ENCODE data around the gene MTUS2. TPM values are rescaled to one million over a fixed set of nuclear protein-coding genes. Genes with fewer than 3 reads are reported as not detected.

The MTUS2 gene
- total and polyA plus RNA-seq, 9 of the 15 experiments (the other 6 are each of a cell fraction or from before 2014, with no cell fraction given): 0.01 to 0.28 (median 0.06) TPM; not detected in 1

DNA sequence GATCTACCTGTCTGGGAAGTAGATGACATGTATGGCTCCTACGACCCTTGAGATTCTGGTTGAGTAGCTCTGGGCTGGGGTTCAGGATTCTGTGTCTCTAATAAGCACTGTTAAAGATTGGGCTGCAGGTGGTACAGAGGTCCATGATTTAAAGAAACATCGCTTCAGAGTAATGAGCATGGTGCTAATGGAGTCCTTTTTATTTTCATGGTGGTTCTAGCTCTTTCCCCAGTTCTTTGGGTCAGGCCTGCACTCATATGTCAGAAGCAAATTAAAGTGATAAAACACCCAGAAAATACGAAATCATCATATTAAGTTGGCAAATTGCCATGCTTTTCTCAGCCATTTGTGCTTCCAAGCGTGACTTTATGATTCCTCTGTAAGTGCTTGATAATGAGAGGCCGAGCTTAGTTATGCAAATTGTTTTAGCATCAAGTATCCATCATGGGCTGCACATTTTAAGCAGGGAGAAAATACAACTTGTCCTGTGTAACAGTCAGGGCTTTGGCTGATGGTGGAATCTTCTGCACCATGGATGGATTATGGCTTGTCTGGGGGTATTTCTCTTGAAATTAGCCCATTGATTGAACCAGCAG lies 45.1 kb downstream of the MTUS2 start:
- Histone ChIP-seq H3K79me2 (ENCODE audit: control insufficient read depth, insufficient read depth, low read length) (no peaks in the 10 kb centered on the region), H3K27ac (ENCODE audit: extremely low read depth, low read depth, low read length) (no peak overlapping the region), H3K27me3 (ENCODE audit: control insufficient read depth in 2 of 2, insufficient read depth in 2 of 2, low read length in 2 of 2) (no peaks in the 10 kb centered on the region; a peak in 1 of 5 replicates), H2AFZ (ENCODE audit: low read depth, low read length) (no peak overlapping the region), H3K9ac (ENCODE audit: insufficient read depth in 1 of 2, low read depth in 2 of 2, low read length in 2 of 2) (no peak overlapping the region), H3K9me1 (ENCODE audit: control insufficient read depth, insufficient read depth, low read length) (no peaks in the 10 kb centered on the region), H3K36me3 (ENCODE audit: control insufficient read depth, insufficient read depth, low read length) (no peaks in the 10 kb centered on the region), H3K9me3 (replicated peaks; ENCODE audit: control insufficient read depth, insufficient read depth, low read depth, low read length) (no peaks in the 10 kb centered on the region), H3K4me1 (replicated peaks in 1 of 2; ENCODE audit: control insufficient read depth in 2 of 2, insufficient read depth in 2 of 2, low read length in 2 of 2) (no peaks in the 10 kb centered on the region), H4K20me1 (replicated peaks; ENCODE audit: control insufficient read depth, insufficient read depth, low read length) (no peaks in the 10 kb centered on the region), H3K4me3 (no peak overlapping the region), H3K4me2 (ENCODE audit: insufficient read depth, low read length) (no peak overlapping the region)
- no TSS peak for BruUV-seq (replicated peaks)
- intact Hi-C loops (cut with micrococcal nuclease): no loop called here
- ATAC-seq: no peak
- 0% methylated on average over 4 of the region's 5 CpGs for WGBS (ENCODE audit: insufficient coverage, low coverage, missing lambda C conversion rate)
- FAIRE-seq: no peak
- in situ Hi-C loops (cut with MboI): no loop called here
- ChIA-PET CTCF (ENCODE audit: low intra/inter-chr PET ratio) (interaction anchor here (0.6 kb wide), 1 partner anchor 457 kb away, joined by 3 read pairs; no protein-coding TSS in a partner anchor), POLR2A (interaction anchor here (1.2 kb wide), 1 partner anchor 11 kb away, joined by 4 read pairs; no protein-coding TSS in a partner anchor)
- no peak for DNase-seq (ENCODE audit: extremely low read depth in 1 of 4, low spot score in 3 of 4)
- TF ChIP-seq SRSF3 (IDR thresholded peaks at IDR 0.05; ENCODE audit: insufficient read depth, low read length): no peak
- peak; percentile 40; the same call in 1 of the 2 replicates for TF ChIP-seq NFIC (IDR thresholded peaks at IDR 0.05)

DNA sequence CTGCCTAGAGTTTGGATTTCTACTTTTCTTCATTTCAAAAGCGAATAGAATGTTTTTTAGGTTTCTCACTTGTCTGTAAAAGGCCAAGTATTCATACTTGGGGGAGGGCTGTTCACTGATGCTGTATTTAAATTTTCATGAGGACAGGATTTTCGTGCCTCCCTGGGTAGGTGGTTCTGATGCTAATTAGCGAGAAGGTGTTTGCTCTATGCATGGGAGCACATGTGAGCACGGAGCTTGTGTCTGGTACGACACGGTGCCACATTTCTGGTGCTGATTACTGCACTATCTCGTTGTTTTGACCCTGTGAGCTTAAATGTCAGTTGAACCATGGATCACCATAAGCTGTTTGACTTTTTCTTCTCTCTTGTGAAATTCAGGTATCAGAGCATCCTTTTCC lies 45.8 kb downstream of the MTUS2 start:
- ATAC-seq (no peak), DNase-seq (ENCODE audit: extremely low read depth in 1 of 4, low spot score in 3 of 4) (no peak), FAIRE-seq (no peak)
- no peak overlapping the region for H3K4me2 ChIP-seq (ENCODE audit: insufficient read depth, low read length)
- under 1% methylated on average over 7 of the region's 7 CpGs for WGBS (ENCODE audit: insufficient coverage, low coverage, missing lambda C conversion rate)
- no TSS peak for BruUV-seq (replicated peaks)
- CTCF ChIA-PET (ENCODE audit: low intra/inter-chr PET ratio): no interaction called here
- H3K4me1 ChIP-seq (replicated peaks in 1 of 2; ENCODE audit: control insufficient read depth in 2 of 2, insufficient read depth in 2 of 2, low read length in 2 of 2): no peaks in the 10 kb centered on the region
- H3K36me3 ChIP-seq (ENCODE audit: control insufficient read depth, insufficient read depth, low read length): no peaks in the 10 kb centered on the region
- H3K9me1 ChIP-seq (ENCODE audit: control insufficient read depth, insufficient read depth, low read length): no peaks in the 10 kb centered on the region
- POLR2A ChIA-PET: no interaction called here
- no peaks in the 10 kb centered on the region for H4K20me1 ChIP-seq (replicated peaks; ENCODE audit: control insufficient read depth, insufficient read depth, low read length)
- H3K9ac ChIP-seq (ENCODE audit: insufficient read depth in 1 of 2, low read depth in 2 of 2, low read length in 2 of 2): no peak overlapping the region
- in situ Hi-C loops (cut with MboI): no loop called here
- no peaks in the 10 kb centered on the region for H3K27me3 ChIP-seq (ENCODE audit: control insufficient read depth in 2 of 2, insufficient read depth in 2 of 2, low read length in 2 of 2)
- no peak overlapping the region for H3K27ac ChIP-seq (ENCODE audit: extremely low read depth, low read depth, low read length)
- no peak overlapping the region for H2AFZ ChIP-seq (ENCODE audit: low read depth, low read length)
- H3K9me3 ChIP-seq (replicated peaks; ENCODE audit: control insufficient read depth, insufficient read depth, low read depth, low read length): no peaks in the 10 kb centered on the region
- H3K4me3 ChIP-seq: no peak overlapping the region
- no peaks in the 10 kb centered on the region for H3K79me2 ChIP-seq (ENCODE audit: control insufficient read depth, insufficient read depth, low read length)
- intact Hi-C loops (cut with micrococcal nuclease): no loop called here
- TF ChIP-seq CBFB (CRISPR knock-in tag; IDR thresholded peaks at IDR 0.05) (no peak), ZNF3 (CRISPR knock-in tag; IDR thresholded peaks at IDR 0.05) (no peak), BCL6 (CRISPR knock-in tag; IDR thresholded peaks at IDR 0.05) (no peak)
- TF ChIP-seq, protein P1, sequence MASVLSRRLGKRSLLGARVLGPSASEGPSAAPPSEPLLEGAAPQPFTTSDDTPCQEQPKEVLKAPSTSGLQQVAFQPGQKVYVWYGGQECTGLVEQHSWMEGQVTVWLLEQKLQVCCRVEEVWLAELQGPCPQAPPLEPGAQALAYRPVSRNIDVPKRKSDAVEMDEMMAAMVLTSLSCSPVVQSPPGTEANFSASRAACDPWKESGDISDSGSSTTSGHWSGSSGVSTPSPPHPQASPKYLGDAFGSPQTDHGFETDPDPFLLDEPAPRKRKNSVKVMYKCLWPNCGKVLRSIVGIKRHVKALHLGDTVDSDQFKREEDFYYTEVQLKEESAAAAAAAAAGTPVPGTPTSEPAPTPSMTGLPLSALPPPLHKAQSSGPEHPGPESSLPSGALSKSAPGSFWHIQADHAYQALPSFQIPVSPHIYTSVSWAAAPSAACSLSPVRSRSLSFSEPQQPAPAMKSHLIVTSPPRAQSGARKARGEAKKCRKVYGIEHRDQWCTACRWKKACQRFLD (CRISPR knock-in tag; IDR thresholded peaks at IDR 0.05): no peak
- TF ChIP-seq, protein P2, sequence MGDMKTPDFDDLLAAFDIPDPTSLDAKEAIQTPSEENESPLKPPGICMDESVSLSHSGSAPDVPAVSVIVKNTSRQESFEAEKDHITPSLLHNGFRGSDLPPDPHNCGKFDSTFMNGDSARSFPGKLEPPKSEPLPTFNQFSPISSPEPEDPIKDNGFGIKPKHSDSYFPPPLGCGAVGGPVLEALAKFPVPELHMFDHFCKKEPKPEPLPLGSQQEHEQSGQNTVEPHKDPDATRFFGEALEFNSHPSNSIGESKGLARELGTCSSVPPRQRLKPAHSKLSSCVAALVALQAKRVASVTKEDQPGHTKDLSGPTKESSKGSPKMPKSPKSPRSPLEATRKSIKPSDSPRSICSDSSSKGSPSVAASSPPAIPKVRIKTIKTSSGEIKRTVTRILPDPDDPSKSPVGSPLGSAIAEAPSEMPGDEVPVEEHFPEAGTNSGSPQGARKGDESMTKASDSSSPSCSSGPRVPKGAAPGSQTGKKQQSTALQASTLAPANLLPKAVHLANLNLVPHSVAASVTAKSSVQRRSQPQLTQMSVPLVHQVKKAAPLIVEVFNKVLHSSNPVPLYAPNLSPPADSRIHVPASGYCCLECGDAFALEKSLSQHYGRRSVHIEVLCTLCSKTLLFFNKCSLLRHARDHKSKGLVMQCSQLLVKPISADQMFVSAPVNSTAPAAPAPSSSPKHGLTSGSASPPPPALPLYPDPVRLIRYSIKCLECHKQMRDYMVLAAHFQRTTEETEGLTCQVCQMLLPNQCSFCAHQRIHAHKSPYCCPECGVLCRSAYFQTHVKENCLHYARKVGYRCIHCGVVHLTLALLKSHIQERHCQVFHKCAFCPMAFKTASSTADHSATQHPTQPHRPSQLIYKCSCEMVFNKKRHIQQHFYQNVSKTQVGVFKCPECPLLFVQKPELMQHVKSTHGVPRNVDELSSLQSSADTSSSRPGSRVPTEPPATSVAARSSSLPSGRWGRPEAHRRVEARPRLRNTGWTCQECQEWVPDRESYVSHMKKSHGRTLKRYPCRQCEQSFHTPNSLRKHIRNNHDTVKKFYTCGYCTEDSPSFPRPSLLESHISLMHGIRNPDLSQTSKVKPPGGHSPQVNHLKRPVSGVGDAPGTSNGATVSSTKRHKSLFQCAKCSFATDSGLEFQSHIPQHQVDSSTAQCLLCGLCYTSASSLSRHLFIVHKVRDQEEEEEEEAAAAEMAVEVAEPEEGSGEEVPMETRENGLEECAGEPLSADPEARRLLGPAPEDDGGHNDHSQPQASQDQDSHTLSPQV (IDR thresholded peaks at IDR 0.05): no peak
- TF ChIP-seq, protein P3, sequence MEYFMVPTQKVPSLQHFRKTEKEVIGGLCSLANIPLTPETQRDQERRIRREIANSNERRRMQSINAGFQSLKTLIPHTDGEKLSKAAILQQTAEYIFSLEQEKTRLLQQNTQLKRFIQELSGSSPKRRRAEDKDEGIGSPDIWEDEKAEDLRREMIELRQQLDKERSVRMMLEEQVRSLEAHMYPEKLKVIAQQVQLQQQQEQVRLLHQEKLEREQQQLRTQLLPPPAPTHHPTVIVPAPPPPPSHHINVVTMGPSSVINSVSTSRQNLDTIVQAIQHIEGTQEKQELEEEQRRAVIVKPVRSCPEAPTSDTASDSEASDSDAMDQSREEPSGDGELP (CRISPR knock-in tag; IDR thresholded peaks at IDR 0.05; ENCODE audit: borderline replicate concordance): no peak

Data from K562 (cell line).